IPS DF 4.7 (cell line): Measurements from ENCODE around the gene SRGAP2B.
"Not testable (repeated sequence)": the region's sequence is repeated elsewhere in the genome, so short reads cannot be mapped to it uniquely, and the experiment has no call there.

Experiments used
- DNase-seq: peaks from one replicate; pipeline ENCODE4 v3.0.0-alpha.2; 2013; ENCODE audit warnings: low spot score; ENCODE audit errors: extremely low read depth

SRGAP2B gene

GRCh38 chr1:145093517-145094149 lies 1.5 kb downstream of the SRGAP2B start:
- not testable (repeated sequence) for DNase-seq

DNA sequence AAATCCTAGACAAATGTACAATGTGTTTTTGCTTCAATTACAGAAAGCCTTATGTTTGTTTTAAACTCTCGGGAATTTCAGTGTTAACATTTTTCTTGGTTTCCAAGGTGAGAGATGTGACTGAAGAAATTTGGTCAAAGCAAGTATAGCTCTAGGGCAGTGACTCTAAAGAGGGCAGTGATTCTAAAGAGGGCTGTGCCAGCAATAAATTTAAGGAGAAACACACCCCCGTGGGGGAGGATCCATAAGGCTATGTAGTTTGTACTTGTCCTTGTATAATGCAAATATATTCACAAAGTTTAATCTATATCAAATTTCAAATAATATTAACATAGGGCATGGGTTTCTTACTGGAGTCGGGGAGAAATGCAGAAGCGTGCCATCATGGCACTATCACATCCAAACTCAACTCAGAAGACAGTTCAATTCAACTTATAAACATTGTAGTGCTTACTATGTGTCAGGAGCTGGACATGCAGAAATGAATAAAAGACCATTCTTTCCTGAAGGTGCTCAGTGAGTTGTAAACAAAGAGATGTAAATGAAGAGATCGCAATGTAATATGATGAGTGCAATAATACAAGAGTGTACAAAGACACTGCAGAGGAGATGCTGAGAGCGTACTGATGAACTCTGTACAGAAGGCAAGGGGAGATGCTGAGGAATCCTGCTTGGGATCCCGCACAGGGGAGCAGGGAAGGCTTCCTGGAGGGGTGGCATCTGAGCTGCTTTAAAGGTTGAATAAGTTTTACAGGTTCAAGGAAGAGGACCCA lies 12.5 kb downstream of the SRGAP2B start:
- not testable (repeated sequence) for DNase-seq

DNA sequence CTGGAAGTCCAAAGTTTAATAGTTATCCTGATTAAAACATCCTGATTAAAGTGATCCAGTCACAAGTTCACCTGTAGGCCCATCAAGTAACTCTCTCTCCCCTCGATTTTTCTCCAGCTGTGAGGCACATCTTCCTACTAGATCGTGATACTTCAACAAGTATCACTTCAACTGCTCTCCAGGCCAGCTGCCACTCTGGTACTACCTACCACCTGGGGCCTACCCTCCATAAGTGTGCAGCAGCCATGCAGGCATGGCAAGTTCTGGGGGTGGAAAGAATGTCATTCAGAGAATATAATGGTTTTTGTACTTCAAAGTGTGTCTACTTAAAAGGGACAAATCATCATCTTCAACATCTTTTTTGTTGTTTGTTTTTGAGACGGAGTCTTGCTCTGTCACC lies 14.9 kb downstream of the SRGAP2B start:
- DNase-seq: not testable (repeated sequence)

- not testable (repeated sequence) for DNase-seq
These were observed 15.4 kb downstream of the SRGAP2B start for GRCh38 chr1:145079737-145080136.

GRCh38 chr1:145078787-145079370 lies 16.2 kb downstream of the SRGAP2B start:
- DNase-seq: not testable (repeated sequence)

DNA sequence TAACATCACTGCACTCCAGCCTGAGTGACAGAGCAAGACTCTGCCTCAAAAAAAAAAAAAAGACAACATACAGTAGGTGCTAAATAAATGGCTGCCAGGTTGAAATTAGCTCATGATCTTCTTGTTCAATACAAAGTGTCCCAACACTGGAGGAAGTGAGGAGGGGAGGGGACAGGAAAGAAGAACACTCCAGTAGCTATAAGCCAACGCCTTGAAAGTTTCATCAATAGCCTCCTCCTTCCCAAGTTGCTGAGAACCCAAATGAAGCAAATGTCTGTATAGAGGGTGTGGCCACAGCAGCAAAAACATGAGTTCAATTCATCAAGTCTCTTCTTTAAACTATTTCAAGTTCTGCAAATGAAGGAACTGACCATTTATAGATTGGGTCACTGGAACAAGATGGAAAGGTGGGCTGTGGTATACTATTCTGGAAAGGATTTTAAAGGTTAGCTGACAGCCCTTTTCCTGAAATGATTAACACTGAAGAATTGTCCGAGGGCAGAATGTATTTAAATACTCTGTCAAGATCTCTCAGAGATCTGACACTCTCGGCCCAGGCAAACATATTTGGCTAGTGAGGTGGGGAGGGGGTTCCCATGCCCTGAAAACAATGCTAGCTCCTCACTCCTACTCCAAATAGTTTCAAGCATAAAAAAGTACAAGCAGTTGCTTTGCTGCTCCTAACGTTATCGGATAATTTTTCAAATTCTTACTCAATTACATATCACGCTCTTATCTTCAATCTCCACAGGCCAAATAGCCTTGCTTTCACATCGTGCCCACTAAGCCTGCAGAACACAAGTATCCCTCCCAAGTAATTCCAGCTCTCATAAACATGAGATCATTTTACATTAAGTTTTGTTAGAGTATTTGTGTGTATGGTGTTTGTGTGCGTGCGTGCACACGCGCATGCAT lies 17.0 kb downstream of the SRGAP2B start:
- not testable (repeated sequence) for DNase-seq

- not testable (repeated sequence) for DNase-seq
These were observed 18.3 kb downstream of the SRGAP2B start for GRCh38 chr1:145076877-145077276.

DNA sequence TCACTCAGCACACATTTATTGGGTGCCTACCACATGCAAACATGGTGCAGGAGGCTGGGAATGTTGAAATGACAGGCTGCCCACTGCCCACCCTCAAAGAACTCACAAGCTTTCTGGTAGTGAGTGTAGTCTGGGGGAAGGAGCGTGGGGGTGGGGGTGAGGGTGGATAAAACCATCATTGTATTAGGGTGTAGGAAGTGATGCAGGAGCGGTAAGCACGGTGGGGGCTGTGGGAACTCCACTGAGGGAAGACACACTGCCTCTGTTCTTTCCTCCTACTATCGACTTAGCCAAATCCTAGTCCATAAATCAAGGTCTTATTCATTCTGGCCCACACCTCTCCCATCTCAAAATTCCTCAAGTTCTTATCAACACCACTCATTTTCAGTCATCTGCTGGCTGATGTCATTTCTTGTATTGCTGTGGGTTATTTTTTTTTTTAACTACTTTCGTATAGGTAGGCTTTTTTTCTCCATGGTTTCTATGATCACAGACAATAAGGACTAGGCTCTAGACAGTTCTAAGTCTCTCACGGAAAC lies 21.0 kb downstream of the SRGAP2B start:
- DNase-seq: not testable (repeated sequence)

GRCh38 chr1:145071569-145071968 lies 23.6 kb downstream of the SRGAP2B start:
- DNase-seq: not testable (repeated sequence)

- not testable (repeated sequence) for DNase-seq
These were observed 28.6 kb downstream of the SRGAP2B start for GRCh38 chr1:145066486-145066885.

DNA sequence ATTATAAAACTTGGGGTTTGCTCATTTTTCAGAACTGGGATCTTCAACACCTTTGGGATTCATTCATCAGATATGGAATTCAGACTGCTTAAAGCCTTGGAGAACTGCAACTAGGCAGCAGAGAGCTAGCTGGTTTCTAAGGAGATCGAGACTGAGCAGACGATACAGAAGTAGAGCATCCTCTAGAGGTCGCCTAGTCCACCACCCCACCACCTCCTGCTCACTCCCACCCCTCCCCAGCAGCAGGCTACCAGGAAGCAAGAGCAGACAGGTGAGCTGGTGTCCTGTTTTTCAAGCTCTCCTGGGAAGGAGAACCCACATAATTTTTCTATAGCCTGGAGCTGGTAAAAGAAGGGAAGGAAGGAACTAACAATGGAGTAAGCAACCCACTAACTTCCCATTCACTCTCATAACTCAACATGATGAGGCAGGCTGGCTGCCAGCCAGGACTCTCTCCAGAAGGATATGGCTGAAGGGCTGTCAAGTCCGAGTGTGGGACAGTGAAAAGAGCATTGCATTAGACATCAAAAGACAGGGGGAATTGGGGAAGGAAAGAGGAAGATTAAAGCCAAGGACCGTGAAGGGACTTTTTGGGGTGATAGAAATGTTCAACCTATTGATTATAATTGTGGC lies 29.8 kb downstream of the SRGAP2B start:
- not testable (repeated sequence) for DNase-seq

DNA sequence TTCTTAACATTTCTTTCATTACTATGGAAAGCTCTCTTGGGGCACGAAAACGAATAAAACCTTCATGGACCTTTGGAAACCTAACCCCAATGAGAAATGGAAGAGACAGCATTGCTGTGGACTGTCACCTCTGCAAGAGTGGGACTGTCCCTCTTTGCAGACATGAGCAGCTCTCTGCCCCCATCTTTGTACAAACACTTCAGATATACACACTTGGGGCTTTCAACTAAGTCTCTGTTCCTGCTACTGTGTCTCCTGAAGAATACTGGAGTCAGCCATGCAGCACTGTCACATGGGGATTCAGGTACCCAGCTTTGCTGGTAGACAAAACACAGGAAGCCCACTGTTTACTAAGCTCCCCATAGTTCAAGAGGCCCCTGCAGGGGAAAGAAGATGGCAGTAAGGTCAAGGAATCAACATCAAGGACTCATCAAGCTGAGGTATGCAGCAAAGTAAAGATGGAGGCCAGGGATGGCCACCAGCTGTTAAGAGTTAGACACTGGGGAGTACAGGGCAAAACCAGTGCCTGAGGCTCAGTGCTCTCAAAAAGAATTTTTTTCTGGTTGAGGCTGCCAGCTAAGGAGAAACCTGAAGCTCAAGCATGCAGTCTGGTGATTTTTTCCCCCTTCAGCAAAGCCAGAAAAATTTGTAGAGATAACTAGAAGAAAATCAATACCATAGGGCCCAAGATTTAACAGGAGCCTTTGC lies 31.0 kb downstream of the SRGAP2B start:
- peak; percentile 0 for DNase-seq

DNA sequence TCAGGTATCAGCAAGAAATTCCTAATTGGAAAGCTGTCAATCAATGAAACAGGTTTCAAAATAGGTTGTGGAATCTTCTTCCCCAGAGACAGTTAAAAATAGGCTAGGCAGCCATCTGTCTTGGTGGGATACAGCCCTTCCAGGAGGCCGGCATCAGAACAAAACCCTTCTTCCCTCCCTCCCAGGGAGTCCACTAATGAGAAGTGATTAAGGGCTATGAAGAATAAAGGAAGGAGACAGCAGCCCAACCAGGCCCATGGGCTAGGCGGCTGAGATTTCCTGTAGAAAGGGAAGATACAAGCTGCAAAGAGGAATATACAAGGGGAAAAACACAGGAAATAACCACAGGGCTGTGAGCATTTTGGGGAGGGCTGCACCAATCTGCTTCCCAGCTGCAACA lies 31.8 kb downstream of the SRGAP2B start:
- DNase-seq: not testable (repeated sequence)

DNA sequence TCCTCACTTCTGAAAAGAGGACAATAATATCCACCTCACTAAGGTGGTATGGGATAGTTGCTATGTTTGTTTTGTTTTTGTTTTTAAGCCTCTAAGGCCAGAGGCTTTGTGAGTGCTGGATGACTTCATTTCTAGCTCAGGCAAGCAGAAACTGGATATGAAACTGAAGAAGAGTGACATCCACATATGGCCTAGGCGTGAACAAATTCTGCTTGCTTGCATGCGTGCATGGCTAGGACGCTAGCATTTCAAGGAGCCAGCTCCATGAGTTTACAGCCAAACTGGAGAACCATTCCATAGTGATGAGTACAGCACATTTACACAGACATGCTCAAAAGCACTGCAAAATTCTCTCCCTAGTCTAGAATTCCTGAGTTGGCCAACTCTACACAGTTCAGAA lies 36.9 kb downstream of the SRGAP2B start:
- not testable (repeated sequence) for DNase-seq

DNA sequence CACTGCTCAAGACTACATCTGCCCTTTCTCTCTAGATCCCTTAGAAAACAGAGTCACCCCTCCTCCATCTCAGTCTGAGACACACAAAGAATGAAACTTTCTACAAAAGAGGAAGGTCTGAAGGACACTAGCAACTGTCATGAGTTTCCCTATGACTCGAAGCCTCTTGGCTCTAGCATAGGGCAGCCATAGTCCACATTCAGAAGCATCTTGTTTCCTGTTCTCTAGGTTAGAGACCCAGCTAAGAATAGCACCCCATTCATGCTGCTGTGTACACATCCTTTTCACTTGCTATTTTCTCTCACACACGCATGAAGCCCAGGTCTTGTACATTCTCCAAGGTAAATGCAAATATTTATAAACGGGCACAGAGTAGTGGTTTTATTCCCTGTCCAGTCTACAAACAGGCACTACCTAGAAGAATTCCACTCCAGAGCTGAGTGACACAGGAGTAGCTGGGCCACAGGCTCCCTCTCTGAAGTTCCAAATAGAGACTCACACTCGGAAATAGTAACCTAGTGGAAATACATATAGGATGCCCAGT lies 39.8 kb downstream of the SRGAP2B start:
- not testable (repeated sequence) for DNase-seq

DNA sequence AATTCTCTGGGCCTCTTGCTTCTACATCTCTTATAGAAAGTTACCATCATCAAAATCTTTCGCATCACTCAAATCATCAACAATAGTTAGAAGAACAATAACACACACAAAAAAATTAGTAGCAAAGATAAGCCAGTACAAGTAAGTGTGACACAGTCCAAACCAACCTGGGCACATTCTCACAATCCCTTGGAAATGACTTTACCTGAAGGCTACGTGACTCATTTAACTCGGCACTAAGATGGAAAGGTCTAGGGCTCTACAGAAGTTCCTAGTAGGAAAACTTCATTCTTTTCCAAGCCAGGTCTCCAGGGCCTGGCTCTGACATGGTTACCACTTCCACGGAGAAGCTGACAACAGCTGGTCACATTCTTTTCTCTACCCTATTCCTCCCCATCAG lies 41.7 kb downstream of the SRGAP2B start:
- DNase-seq: not testable (repeated sequence)

DNA sequence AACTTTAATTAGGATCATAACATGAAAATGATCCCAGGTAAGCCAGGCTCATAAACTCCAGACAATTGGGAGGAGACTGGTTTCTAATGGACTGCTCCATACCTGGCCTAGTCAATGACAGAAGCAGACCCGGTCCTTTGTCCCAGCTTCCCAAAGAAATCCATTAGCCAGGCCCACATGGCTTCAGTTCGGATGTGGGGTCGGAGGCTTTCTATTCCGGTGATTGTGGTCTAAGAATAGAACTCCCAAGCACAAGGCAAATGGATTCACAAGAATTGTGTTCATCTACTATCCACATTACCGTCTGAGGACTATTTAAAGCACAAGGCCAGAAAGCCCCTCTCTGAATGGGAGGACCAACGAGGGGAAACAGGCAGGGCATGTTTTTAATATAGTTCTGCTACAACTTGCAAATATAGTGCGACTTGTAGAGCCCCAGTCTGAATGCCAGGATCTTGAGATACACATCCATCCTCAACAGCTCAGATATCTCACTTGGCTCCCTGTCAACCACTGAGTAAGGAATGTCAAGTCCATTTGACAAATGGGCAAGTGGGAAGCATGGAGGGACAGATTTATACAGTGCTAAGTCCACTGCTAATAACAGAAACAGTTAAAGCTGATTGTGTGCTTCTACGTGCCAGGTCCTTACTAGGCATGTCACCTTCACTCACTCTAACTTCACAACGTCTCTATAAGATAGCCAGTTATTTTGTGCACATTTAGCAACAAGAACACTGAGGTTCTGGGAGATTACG lies 42.9 kb downstream of the SRGAP2B start:
- DNase-seq: not testable (repeated sequence)

GRCh38 chr1:145048181-145048856 lies 46.8 kb downstream of the SRGAP2B start:
- not testable (repeated sequence) for DNase-seq
